HEK293 (cell line): ENCODE measurements around the gene TFEC.

Experiments
- CTCF ChIA-PET: fragments of 350-600 bp; formaldehyde crosslinking; extraction: SDS; loops from one replicate; lab custom pipeline; 2021; ENCODE audit warnings: antibody characterized with exemption; lab: Yijun Ruan, JAX
- POLR2A ChIA-PET: fragments of 300-600 bp; formaldehyde crosslinking; extraction: SDS; loops from one replicate; lab custom pipeline; 2020; ENCODE audit warnings: antibody characterized with exemption, inconsistent platforms; lab: Yijun Ruan, JAX
- H3K27ac ChIP-seq: fragments of 200-500 bp; sonication (Bioruptor generic); 2 replicates; pipeline ENCODE4 v1.5.1; 2014; ENCODE audit warnings: low read depth, low read length, control low read depth, inconsistent platforms; ENCODE audit errors: extremely low read depth
- H3K36me3 ChIP-seq, 2 experiments: fragments of 200-500 bp in 1 of 2; sonication (Bioruptor generic) in 1 of 2; 1 replicate in 1 of 2; 2 replicates in 1 of 2; pipeline ENCODE4 v1.5.1; 2014 to 2017; ENCODE audit warnings: inconsistent platforms in 2 of 2, low read length in 2 of 2; ENCODE audit not compliant: control insufficient read depth in 2 of 2, insufficient read depth in 1 of 2
- H3K4me1 ChIP-seq: fragments of 200-500 bp; sonication (Bioruptor generic); 2 replicates; pipeline ENCODE4 v1.5.1; 2014; ENCODE audit warnings: mild to moderate bottlenecking, low read length, inconsistent platforms; ENCODE audit not compliant: control insufficient read depth, insufficient read depth
- H3K4me3 ChIP-seq: 2 replicates; pipeline ENCODE4 v1.5.1; 2011; ENCODE audit warnings: low read depth, mild to moderate bottlenecking, control low read depth, low read length, moderate library complexity
- H3K9me3 ChIP-seq: fragments of 200-500 bp; sonication (Bioruptor generic); 2 replicates; pipeline ENCODE4 v1.5.1; 2014; ENCODE audit warnings: low read depth, low read length, inconsistent platforms; ENCODE audit not compliant: control insufficient read depth, insufficient read depth
- ELK4 ChIP-seq: IDR thresholded peaks from 2 replicates; pipeline ENCODE4 v1.6.1; 2011; ENCODE audit warnings: mild to moderate bottlenecking, low read depth, low read length, borderline replicate concordance
- KLF16 ChIP-seq: fragments of 450-650 bp; formaldehyde crosslinking; IDR thresholded peaks from 2 replicates; pipeline ENCODE4 v1.5.1; 2017; ENCODE audit warnings: missing biosample characterization, missing genetic modification characterization
- MEIS1 ChIP-seq: sonication (generic); formaldehyde crosslinking; IDR thresholded peaks from 2 replicates; pipeline ENCODE4 v1.8.1; 2022; ENCODE audit warnings: missing genetic modification reagents, mild to moderate bottlenecking, borderline replicate concordance
- PRDM10 ChIP-seq: fragments of 450-650 bp; formaldehyde crosslinking; IDR thresholded peaks from 2 replicates; pipeline ENCODE4 v1.5.1; 2016; ENCODE audit warnings: missing biosample characterization, missing genetic modification characterization
- SP2 ChIP-seq: fragments of 450-650 bp; formaldehyde crosslinking; IDR thresholded peaks from 2 replicates; pipeline ENCODE4 v1.5.1; 2016; ENCODE audit warnings: missing biosample characterization, missing genetic modification characterization
- SP7 ChIP-seq: fragments of 450-650 bp; formaldehyde crosslinking; IDR thresholded peaks from 2 replicates; pipeline ENCODE4 v1.5.1; 2016; ENCODE audit warnings: missing biosample characterization, missing genetic modification characterization
- WT1 ChIP-seq: fragments of 450-650 bp; formaldehyde crosslinking; IDR thresholded peaks from 2 replicates; pipeline ENCODE4 v1.5.1; 2016; ENCODE audit warnings: missing biosample characterization, missing genetic modification characterization
- ZBTB7A ChIP-seq: fragments of 450-650 bp; formaldehyde crosslinking; IDR thresholded peaks from 2 replicates; pipeline ENCODE4 v1.5.1; 2016; ENCODE audit warnings: low read depth, missing biosample characterization, missing genetic modification characterization
- ZFHX2 ChIP-seq: fragments of 450-650 bp; formaldehyde crosslinking; conservative IDR thresholded peaks from 2 replicates; pipeline ENCODE4 v1.5.1; 2016; ENCODE audit warnings: missing biosample characterization, missing genetic modification characterization
- ZIC2 ChIP-seq: fragments of 450-650 bp; formaldehyde crosslinking; IDR thresholded peaks from 2 replicates; pipeline ENCODE4 v1.5.1; 2016; ENCODE audit warnings: missing biosample characterization, missing genetic modification characterization
- ZNF112 ChIP-seq: fragments of 450-650 bp; formaldehyde crosslinking; IDR thresholded peaks from 2 replicates; pipeline ENCODE4 v1.5.0; 2017; ENCODE audit warnings: missing biosample characterization, missing genetic modification characterization
- ZNF155 ChIP-seq: fragments of 450-650 bp; formaldehyde crosslinking; IDR thresholded peaks from 2 replicates; pipeline ENCODE4 v1.5.1; 2016; ENCODE audit warnings: missing biosample characterization, missing genetic modification characterization
- ZNF175 ChIP-seq: fragments of 450-650 bp; formaldehyde crosslinking; IDR thresholded peaks from 2 replicates; pipeline ENCODE4 v1.5.1; 2016; ENCODE audit warnings: missing biosample characterization, missing genetic modification characterization
- ZNF184 ChIP-seq: fragments of 450-650 bp; IDR thresholded peaks from 2 replicates; pipeline ENCODE4 v1.5.1; 2018; ENCODE audit warnings: missing biosample characterization, mild to moderate bottlenecking, missing genetic modification characterization
- ZNF19 ChIP-seq: fragments of 450-650 bp; formaldehyde crosslinking; IDR thresholded peaks from 2 replicates; pipeline ENCODE4; 2016; ENCODE audit warnings: missing biosample characterization, missing genetic modification characterization, low read depth
- ZNF2 ChIP-seq: fragments of 450-650 bp; formaldehyde crosslinking; IDR thresholded peaks from 2 replicates; pipeline ENCODE4 v1.5.1; 2016; ENCODE audit warnings: missing biosample characterization, missing genetic modification characterization
- ZNF211 ChIP-seq: fragments of 450-650 bp; formaldehyde crosslinking; IDR thresholded peaks from 2 replicates; pipeline ENCODE4 v1.5.1; 2016; ENCODE audit warnings: low read depth, missing biosample characterization, missing genetic modification characterization
- ZNF280C ChIP-seq: fragments of 450-650 bp; formaldehyde crosslinking; IDR thresholded peaks from 2 replicates; pipeline ENCODE4 v1.5.1; 2016; ENCODE audit warnings: missing biosample characterization, missing genetic modification characterization
- ZNF514 ChIP-seq: fragments of 450-650 bp; formaldehyde crosslinking; IDR thresholded peaks from 2 replicates; pipeline ENCODE4 v1.5.1; 2016; ENCODE audit warnings: missing biosample characterization, missing genetic modification characterization
- ZNF600 ChIP-seq: fragments of 450-650 bp; formaldehyde crosslinking; IDR thresholded peaks from 2 replicates; pipeline ENCODE4 v1.5.1; 2016; ENCODE audit warnings: missing biosample characterization, missing genetic modification characterization
- ZNF610 ChIP-seq: fragments of 450-650 bp; formaldehyde crosslinking; IDR thresholded peaks from 2 replicates; pipeline ENCODE4 v1.5.1; 2016; ENCODE audit warnings: missing biosample characterization, missing genetic modification characterization, borderline replicate concordance
- ZNF664 ChIP-seq: fragments of 450-650 bp; formaldehyde crosslinking; IDR thresholded peaks from 2 replicates; pipeline ENCODE4 v1.5.1; 2016; ENCODE audit warnings: missing biosample characterization, missing genetic modification characterization
- ZNF777 ChIP-seq: fragments of 450-650 bp; formaldehyde crosslinking; IDR thresholded peaks from 2 replicates; pipeline ENCODE4 v1.5.1; 2017; ENCODE audit warnings: missing biosample characterization, missing genetic modification characterization, borderline replicate concordance
- ZNF792 ChIP-seq: fragments of 450-650 bp; formaldehyde crosslinking; IDR thresholded peaks from 2 replicates; pipeline ENCODE4 v1.5.1; 2016; ENCODE audit warnings: missing biosample characterization, missing genetic modification characterization
- ZXDB ChIP-seq: fragments of 450-650 bp; formaldehyde crosslinking; IDR thresholded peaks from 2 replicates; pipeline ENCODE4 v1.5.1; 2016; ENCODE audit warnings: missing biosample characterization, missing genetic modification characterization

TFEC gene

GRCh38 chr7:115953592-115954255, 76.8 kb downstream of the TFEC start:
- TF ChIP-seq ELK4 (no peak), ZNF175 (no peak), ZNF112 (tag by site-specific recombination) (no peak), MEIS1 (CRISPR knock-in tag) (no peak), ZXDB (tag by site-specific recombination) (no peak), ZBTB7A (tag by site-specific recombination) (no peak), ZFHX2 (tag by site-specific recombination) (no peak), ZNF600 (tag by site-specific recombination) (no peak), ZNF2 (tag by site-specific recombination) (no peak), ZNF792 (tag by site-specific recombination) (no peak), ZNF514 (tag by site-specific recombination) (no peak), ZNF155 (no peak), ZNF211 (tag by site-specific recombination) (no peak), PRDM10 (tag by site-specific recombination) (no peak)
- TF ChIP-seq, all 188 proteins: peak for 0
- Histone ChIP-seq H3K4me1 (no peaks in the 10 kb centered on the region), H3K9me3 (no peaks in the 10 kb centered on the region), H3K36me3 (no peaks in the 10 kb centered on the region), H3K4me3 (no peak overlapping the region), H3K27ac (no peak overlapping the region)
- POLR2A ChIA-PET: no interaction called here
- CTCF ChIA-PET: interaction anchor here (0.8 kb wide), 1 partner anchor 12 kb away, joined by 3 read pairs; no protein-coding TSS in a partner anchor

- ChIA-PET POLR2A (no interaction called here), CTCF (interaction anchor here (0.8 kb wide), 1 partner anchor 13 kb away, joined by 3 read pairs; no protein-coding TSS in a partner anchor)
- no peaks in the 10 kb centered on the region for H3K4me1 ChIP-seq
- TF ChIP-seq SP2 (tag by site-specific recombination) (no peak), ZNF19 (tag by site-specific recombination) (no peak), ZNF610 (tag by site-specific recombination) (no peak), WT1 (tag by site-specific recombination) (no peak)
- TF ChIP-seq, all 188 proteins: peak for 0
- no peaks in the 10 kb centered on the region for H3K9me3 ChIP-seq
- H3K36me3 ChIP-seq: no peaks in the 10 kb centered on the region
- no peak overlapping the region for H3K27ac ChIP-seq
- H3K4me3 ChIP-seq: no peak overlapping the region
Measured at GRCh38 chr7:115952832-115953231, 77.7 kb downstream of the TFEC start.

GRCh38 chr7:115951547-115951946, 79.0 kb downstream of the TFEC start:
- no peak overlapping the region for H3K4me3 ChIP-seq
- H3K9me3 ChIP-seq: no peaks in the 10 kb centered on the region
- no peaks in the 10 kb centered on the region for H3K36me3 ChIP-seq
- ChIA-PET POLR2A (no interaction called here), CTCF (no interaction called here)
- H3K4me1 ChIP-seq: no peaks in the 10 kb centered on the region
- no peak overlapping the region for H3K27ac ChIP-seq
- TF ChIP-seq ZNF777 (tag by site-specific recombination) (no peak), ZNF184 (no peak), ZNF280C (tag by site-specific recombination) (no peak), ZIC2 (tag by site-specific recombination) (no peak), SP7 (tag by site-specific recombination) (no peak), ZNF664 (tag by site-specific recombination) (no peak), KLF16 (tag by site-specific recombination) (no peak)
